ENCODE data around the gene STAP1.
"Not testable (repeated sequence)": the region's sequence is repeated elsewhere in the genome, so short reads cannot be mapped to it uniquely, and the experiment has no call there.

Gene STAP1

GRCh38 chr4:67558493-67558892, at the start of gene STAP1:
Gene STAP1, plus strand, starts transcription at chr4:67558727. Its CDS starts 83 bp downstream, at chr4:67558810.
- no peak for DNase-seq (ENCODE audit: low read depth in 2 of 2)

- DNase-seq (ENCODE audit: low read depth in 2 of 2): no peak
Measured at GRCh38 chr4:67512501-67512900, 46.0 kb upstream of the STAP1 start.

- no peak for DNase-seq (ENCODE audit: low read depth in 2 of 2)
Measured at GRCh38 chr4:67520141-67520540, 38.4 kb upstream of the STAP1 start.

- DNase-seq (ENCODE audit: low read depth in 2 of 2): no peak
Measured at GRCh38 chr4:67521506-67521905, 37.0 kb upstream of the STAP1 start.

- no peak for DNase-seq (ENCODE audit: low read depth in 2 of 2)
Measured at GRCh38 chr4:67522230-67522629, 36.3 kb upstream of the STAP1 start.

- no peak for DNase-seq (ENCODE audit: low read depth in 2 of 2)
Measured at GRCh38 chr4:67522851-67523671, 35.5 kb upstream of the STAP1 start.

- DNase-seq (ENCODE audit: low read depth in 2 of 2): not testable (repeated sequence)
Measured at GRCh38 chr4:67524140-67524539, 34.4 kb upstream of the STAP1 start.

- no peak for DNase-seq (ENCODE audit: low read depth in 2 of 2)
Measured at GRCh38 chr4:67531379-67531962, 27.1 kb upstream of the STAP1 start.

- not testable (repeated sequence) for DNase-seq (ENCODE audit: low read depth in 2 of 2)
Measured at GRCh38 chr4:67532397-67532796, 26.1 kb upstream of the STAP1 start.

GRCh38 chr4:67533112-67533511, 25.4 kb upstream of the STAP1 start:
- DNase-seq (ENCODE audit: low read depth in 2 of 2): no peak

- DNase-seq (ENCODE audit: low read depth in 2 of 2): no peak
Measured at GRCh38 chr4:67535280-67535840, 23.2 kb upstream of the STAP1 start.

- no peak for DNase-seq (ENCODE audit: low read depth in 2 of 2)
Measured at GRCh38 chr4:67539830-67540229, 18.7 kb upstream of the STAP1 start.

GRCh38 chr4:67542076-67542475, 16.5 kb upstream of the STAP1 start:
- no peak for DNase-seq (ENCODE audit: low read depth in 2 of 2)

GRCh38 chr4:67545199-67546003, 13.1 kb upstream of the STAP1 start, which contains the start of gene CENPC:
Gene CENPC, minus strand, starts transcription at chr4:67545503. Its CDS starts 148 bp downstream, at chr4:67545355.
- peak; percentile 84 to 87 for DNase-seq (ENCODE audit: low read depth in 2 of 2)

- DNase-seq (ENCODE audit: low read depth in 2 of 2): no peak
Measured at GRCh38 chr4:67546004-67546356, 12.5 kb upstream of the STAP1 start.

GRCh38 chr4:67546971-67547370, 11.6 kb upstream of the STAP1 start:
- DNase-seq (ENCODE audit: low read depth in 2 of 2): no peak

GRCh38 chr4:67549123-67549522, 9.4 kb upstream of the STAP1 start:
- DNase-seq (ENCODE audit: low read depth in 2 of 2): no peak

- DNase-seq (ENCODE audit: low read depth in 2 of 2): no peak
Measured at GRCh38 chr4:67550451-67550850, 8.1 kb upstream of the STAP1 start.

GRCh38 chr4:67550857-67551256, 7.7 kb upstream of the STAP1 start:
- DNase-seq (ENCODE audit: low read depth in 2 of 2): no peak

- not testable (repeated sequence) for DNase-seq (ENCODE audit: low read depth in 2 of 2)
Measured at GRCh38 chr4:67552146-67552792, 6.3 kb upstream of the STAP1 start.

- DNase-seq (ENCODE audit: low read depth in 2 of 2): no peak
Measured at GRCh38 chr4:67554096-67554495, 4.4 kb upstream of the STAP1 start.

GRCh38 chr4:67555447-67555846, 3.1 kb upstream of the STAP1 start:
- DNase-seq (ENCODE audit: low read depth in 2 of 2): no peak
